ENCODE data around the gene PSENEN.

The PSENEN gene, protein sequence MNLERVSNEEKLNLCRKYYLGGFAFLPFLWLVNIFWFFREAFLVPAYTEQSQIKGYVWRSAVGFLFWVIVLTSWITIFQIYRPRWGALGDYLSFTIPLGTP

GRCh38 chr19:35745328-35746086 is at the start of gene PSENEN, which contains the start of gene U2AF1L4:
PSENEN (plus strand) TSS chr19:35745651; CDS start chr19:35745931, 280 bp downstream.
U2AF1L4 (minus strand) TSS chr19:35745418; CDS start chr19:35745391, 27 bp downstream.
- no peak for TF ChIP-seq CTCF (IDR thresholded peaks at IDR 0.05; ENCODE audit: low read depth, low read length)
- peak; percentile 100 for DNase-seq (ENCODE audit: low read depth, low spot score)
- H3K4me3 ChIP-seq (ENCODE audit: low read depth, low read length): peak within 1 kb of the TSS; percentile 97
- in situ Hi-C loops (cut with HindIII; ENCODE audit: low sequenced_read_pairs): no loop called here

DNA sequence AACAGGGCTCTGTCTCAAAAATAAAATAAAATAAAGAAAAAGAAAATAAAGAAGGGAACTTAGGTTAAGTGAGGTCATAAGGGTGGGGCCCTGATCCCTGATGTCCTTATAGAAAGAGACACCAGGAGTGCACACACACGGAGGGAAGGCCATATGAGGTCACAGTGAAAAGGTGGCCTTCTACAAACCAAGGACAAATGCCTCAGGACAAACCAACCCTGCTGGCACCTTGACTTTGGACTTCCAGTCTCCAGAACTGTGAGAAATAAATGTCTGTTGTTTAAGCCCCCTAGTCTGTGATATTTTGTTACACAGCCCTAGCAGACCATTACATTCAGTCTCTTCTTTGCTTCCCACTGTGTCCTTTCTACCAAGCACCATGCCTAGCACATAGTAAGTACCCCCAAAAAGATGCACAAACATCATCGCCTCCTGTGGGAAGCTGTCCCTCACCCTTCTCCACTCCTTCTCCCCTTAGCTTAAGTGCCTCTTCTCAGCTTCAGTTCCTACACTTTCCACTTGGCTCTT is 49.5 kb upstream of the PSENEN start:
- in situ Hi-C loops (cut with HindIII; ENCODE audit: low sequenced_read_pairs): no loop called here
- TF ChIP-seq CTCF (IDR thresholded peaks at IDR 0.05; ENCODE audit: low read depth, low read length): no peak

GRCh38 chr19:35696835-35697234 is 48.6 kb upstream of the PSENEN start:
- no peak for DNase-seq (ENCODE audit: low read depth, low spot score)
- in situ Hi-C loops (cut with HindIII; ENCODE audit: low sequenced_read_pairs): no loop called here
- TF ChIP-seq CTCF (IDR thresholded peaks at IDR 0.05; ENCODE audit: low read depth, low read length): no peak
- H3K4me3 ChIP-seq (ENCODE audit: low read depth, low read length): no peak overlapping the region

More for the DNA sequence above, 49.5 kb upstream of the PSENEN start:
- no peak overlapping the region for H3K4me3 ChIP-seq (ENCODE audit: low read depth, low read length)
- no peak for DNase-seq (ENCODE audit: low read depth, low spot score)

- peak overlapping the region; percentile 54 for H3K4me3 ChIP-seq (ENCODE audit: low read depth, low read length)
- no peak for TF ChIP-seq CTCF (IDR thresholded peaks at IDR 0.05; ENCODE audit: low read depth, low read length)
- peak; percentile 98 for DNase-seq (ENCODE audit: low read depth, low spot score)
- in situ Hi-C loops (cut with HindIII; ENCODE audit: low sequenced_read_pairs): no loop called here
These were observed 43.0 kb upstream of the PSENEN start for GRCh38 chr19:35702223-35703012.

GRCh38 chr19:35703343-35703742 is 42.1 kb upstream of the PSENEN start:
- TF ChIP-seq CTCF (IDR thresholded peaks at IDR 0.05; ENCODE audit: low read depth, low read length): no peak

DNA sequence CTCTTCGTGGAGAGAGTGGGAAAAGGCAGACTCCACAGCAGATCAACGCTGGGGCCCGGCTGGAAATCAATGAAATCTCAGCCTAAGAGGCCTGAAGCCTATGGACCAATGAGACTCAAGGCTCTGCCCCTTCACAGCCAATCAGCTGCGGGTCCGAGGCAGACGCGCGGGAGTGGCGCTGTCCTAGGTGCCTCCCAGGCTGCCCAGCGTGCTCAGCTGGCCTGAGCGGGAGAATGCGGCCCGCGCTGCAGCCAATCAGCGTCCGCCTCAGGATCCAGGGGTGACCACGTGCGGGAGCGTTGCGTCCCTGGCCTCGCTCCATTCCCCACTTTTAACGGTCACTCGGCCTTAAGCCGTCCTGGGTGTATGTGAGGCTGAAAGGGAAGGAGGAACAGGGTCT is 41.2 kb upstream of the PSENEN start, which contains the start of gene ZBTB32:
Gene ZBTB32 (plus strand): TSS at position 341 of the 400 bp plus-strand sequence. CDS start 10,069 bp downstream, outside the sequence.
- H3K4me3 ChIP-seq (ENCODE audit: low read depth, low read length): no peak within 1 kb of the TSS
- no peak for TF ChIP-seq CTCF (IDR thresholded peaks at IDR 0.05; ENCODE audit: low read depth, low read length)
- DNase-seq (ENCODE audit: low read depth, low spot score): peak; percentile 52
- in situ Hi-C loops (cut with HindIII; ENCODE audit: low sequenced_read_pairs): no loop called here

More at GRCh38 chr19:35703343-35703742, 42.1 kb upstream of the PSENEN start:
- DNase-seq (ENCODE audit: low read depth, low spot score): no peak
- in situ Hi-C loops (cut with HindIII; ENCODE audit: low sequenced_read_pairs): no loop called here
- no peak overlapping the region for H3K4me3 ChIP-seq (ENCODE audit: low read depth, low read length)
